ENCODE data around the gene ARL5A. TPM values are rescaled to one million over a fixed set of nuclear protein-coding genes. Genes with fewer than 3 reads are reported as not detected.

Gene ARL5A
- total and polyA plus RNA-seq, 2 of the 4 experiments (the other 2 are of a cell fraction): 22.3 to 45.5 TPM

GRCh38 chr2:151841047-151841424, 12.8 kb upstream of the ARL5A start:
- Histone ChIP-seq H3K4me2 (ENCODE audit: low read depth, low read length) (no peak overlapping the region), H4K5ac (ENCODE audit: low read depth, low read length) (no peak overlapping the region), H2AFZ (replicated peaks; ENCODE audit: low read length, poor library complexity) (no peak overlapping the region), H3K79me1 (ENCODE audit: low read depth in 1 of 2, low read length in 2 of 2) (no peaks in the 10 kb centered on the region), H4K20me1 (ENCODE audit: insufficient read depth, low read length) (no peaks in the 10 kb centered on the region), H3K23ac (ENCODE audit: low read depth, low read length) (no peak overlapping the region), H2AK5ac (ENCODE audit: low read depth, low read length) (no peak overlapping the region), H3K4ac (ENCODE audit: low read depth, low read length) (no peak overlapping the region), H2BK120ac (ENCODE audit: low read depth, low read length) (no peak overlapping the region), H3K36me3 (ENCODE audit: control insufficient read depth, insufficient read depth, low read length) (no peaks in the 10 kb centered on the region), H2AK9ac (replicated peaks; ENCODE audit: low read depth, low read length, poor library complexity) (no peak overlapping the region), H2BK20ac (ENCODE audit: low read depth, low read length) (no peak overlapping the region), H3K14ac (replicated peaks; ENCODE audit: low read depth, low read length) (no peak overlapping the region), H3K9me3 (ENCODE audit: control insufficient read depth, insufficient read depth, low read length) (no peaks in the 10 kb centered on the region), H2BK15ac (ENCODE audit: low read depth, low read length) (no peak overlapping the region), H2BK5ac (ENCODE audit: low read depth, low read length, poor library complexity, severe bottlenecking) (no peak overlapping the region), H3K18ac (ENCODE audit: low read depth, low read length) (no peak overlapping the region), H3K27me3 (ENCODE audit: control insufficient read depth, insufficient read depth, low read length) (no peaks in the 10 kb centered on the region), H4K91ac (ENCODE audit: insufficient read depth, low read depth, low read length) (no peak overlapping the region), H3K4me1 (ENCODE audit: control insufficient read depth, insufficient read depth, low read length) (no peaks in the 10 kb centered on the region), H3K4me3 (ENCODE audit: insufficient read depth, low read depth, low read length) (no peak overlapping the region), H3K9me1 (ENCODE audit: insufficient read depth, low read length) (no peaks in the 10 kb centered on the region), H3K9ac (ENCODE audit: low read depth, low read length) (no peak overlapping the region), H3K56ac (ENCODE audit: extremely low read depth, insufficient read depth, low read length) (no peak overlapping the region), H3K27ac (ENCODE audit: insufficient read depth, low read length) (no peak overlapping the region), H4K8ac (ENCODE audit: low read depth in 2 of 2, low read length in 2 of 2) (no peak overlapping the region)
- ChIA-PET CTCF (no interaction called here), POLR2A (ENCODE audit: unreplicated experiment) (no interaction called here)
- in situ Hi-C loops (cut with MboI; ENCODE audit: low sequenced_read_pairs) (no loop called here), intact Hi-C loops (cut with micrococcal nuclease) (no loop called here), dilution Hi-C loops (cut with HindIII; ENCODE audit: low sequenced_read_pairs, unreplicated experiment) (no loop called here)
- WGBS, 2 experiments (ENCODE audit: extremely low coverage in 2 of 2, insufficient read length in 1 of 2): no CpG with 5 or more reads among the region's 2 CpGs
- TF ChIP-seq CEBPB (IDR thresholded peaks at IDR 0.05; ENCODE audit: low read depth, low read length) (0 out of 2 replicates have a peak, but pooled peaks have one; percentile 40), SMC3 (IDR thresholded peaks at IDR 0.05; ENCODE audit: low read depth, low read length) (no peak), MAFK (IDR thresholded peaks at IDR 0.05; ENCODE audit: low read depth, low read length) (no peak), BHLHE40 (IDR thresholded peaks at IDR 0.05; ENCODE audit: low read depth, low read length) (no peak), RFX5 (IDR thresholded peaks at IDR 0.05; ENCODE audit: low read depth, low read length) (no peak)
- TF ChIP-seq, protein P1, sequence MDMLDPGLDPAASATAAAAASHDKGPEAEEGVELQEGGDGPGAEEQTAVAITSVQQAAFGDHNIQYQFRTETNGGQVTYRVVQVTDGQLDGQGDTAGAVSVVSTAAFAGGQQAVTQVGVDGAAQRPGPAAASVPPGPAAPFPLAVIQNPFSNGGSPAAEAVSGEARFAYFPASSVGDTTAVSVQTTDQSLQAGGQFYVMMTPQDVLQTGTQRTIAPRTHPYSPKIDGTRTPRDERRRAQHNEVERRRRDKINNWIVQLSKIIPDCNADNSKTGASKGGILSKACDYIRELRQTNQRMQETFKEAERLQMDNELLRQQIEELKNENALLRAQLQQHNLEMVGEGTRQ (IDR thresholded peaks at IDR 0.05; ENCODE audit: low read depth, low read length): no peak
- no TSS peak for BruUV-seq (replicated peaks)
- ATAC-seq (ENCODE audit: low read depth): no peak
- DNase-seq: no peak

Measured in IMR-90 (cell line).